GM12878 (cell line): ENCODE data around the gene RREB1. TPM values are rescaled to one million over a fixed set of nuclear protein-coding genes. Genes with fewer than 3 reads are reported as not detected.
A peak's percentile ranks its signal among the peaks of the same experiment; 100 is the strongest.

ENCODE experiments used
- ATAC-seq: fragments of 200-7000 bp; cut with Tn5 transposase; 3 replicates; pipeline ENCODE4 v1.9.1; 2020; ENCODE audit warnings: mild to moderate bottlenecking, moderate library complexity
- BruUV-seq: library from RNA; stranded (reverse); fragments of 400-500 nt; replicated peaks from 2 replicates; lab custom pipeline; 2021; lab: Mats Ljungman, UMichigan
- CTCF ChIA-PET: fragments of 300-600 bp; sonication (Branson Sonifier 250); formaldehyde crosslinking; extraction: SDS; loops from one replicate; lab custom pipeline; 2021; ENCODE audit warnings: inconsistent platforms; lab: Yijun Ruan, JAX
- POLR2A ChIA-PET: fragments of 350-600 bp; formaldehyde crosslinking; extraction: SDS; loops from one replicate; lab custom pipeline; 2021; ENCODE audit warnings: inconsistent platforms; lab: Charles Lee
- RAD21 ChIA-PET: fragments of 300-600 bp; sonication (Branson Sonifier 250); formaldehyde crosslinking; loops from one replicate; lab custom pipeline; 2023; ENCODE audit warnings: antibody characterized with exemption; ENCODE audit not compliant: unreplicated experiment; lab: Charles Lee
- SMC1A ChIA-PET: fragments of 300-600 bp; sonication (Branson Sonifier 250); formaldehyde crosslinking; loops from one replicate; lab custom pipeline; 2023; ENCODE audit not compliant: unreplicated experiment, uncharacterized antibody; lab: Charles Lee
- DNase-seq: peaks from one replicate; pipeline ENCODE4 v3.0.0-alpha.2; 2011; ENCODE audit warnings: low read depth, low spot score
- FAIRE-seq: peaks from 3 replicates; lab custom pipeline; 2011; peaks lifted over from hg19 to GRCh38; lab: Jason Lieb, UNC
- H2AFZ ChIP-seq: 2 replicates; pipeline ENCODE4 v1.6.0; 2011; ENCODE audit warnings: low read depth, low read length, control low read depth; ENCODE audit not compliant: control insufficient read depth
- H3K27ac ChIP-seq: 2 replicates; pipeline ENCODE4 v1.5.1; 2011; ENCODE audit warnings: control low read depth; ENCODE audit not compliant: control insufficient read depth, insufficient read depth
- H3K27me3 ChIP-seq, 2 experiments: replicated peaks in 1 of 2; 2 replicates each; pipeline versions ENCODE4 v1.6.0 to v1.6.1; 2011; ENCODE audit warnings: low read length in 1 of 2; ENCODE audit not compliant: control insufficient read depth in 2 of 2, insufficient read depth in 2 of 2
- H3K36me3 ChIP-seq, 2 experiments: 2 replicates each; pipeline ENCODE4 v1.5.1; 2011; ENCODE audit warnings: low read length in 1 of 2; ENCODE audit not compliant: control insufficient read depth in 2 of 2, insufficient read depth in 2 of 2
- H3K4me1 ChIP-seq: 2 replicates; pipeline ENCODE4 v1.6.1; 2011; ENCODE audit warnings: mild to moderate bottlenecking, low read length, moderate library complexity, mixed read lengths; ENCODE audit not compliant: control insufficient read depth, insufficient read depth
- H3K4me2 ChIP-seq: 2 replicates; pipeline ENCODE4 v1.6.0; 2011; ENCODE audit warnings: control low read depth; ENCODE audit not compliant: control insufficient read depth, insufficient read depth
- H3K4me3 ChIP-seq: fragments of 200-600 bp; sonication (generic); 2 replicates; pipeline ENCODE4 v1.5.1; 2016
- H3K79me2 ChIP-seq: 2 replicates; pipeline ENCODE4 v1.6.0; 2011; ENCODE audit warnings: low read length; ENCODE audit not compliant: control insufficient read depth, insufficient read depth
- H3K9ac ChIP-seq: 2 replicates; pipeline ENCODE4 v1.8.0; 2011; ENCODE audit warnings: low read length, control low read depth, mixed read lengths; ENCODE audit not compliant: control insufficient read depth, insufficient read depth
- H3K9me3 ChIP-seq: replicated peaks from 3 replicates; pipeline ENCODE4 v1.5.1; 2011; ENCODE audit warnings: mild to moderate bottlenecking, low read length; ENCODE audit not compliant: control insufficient read depth, insufficient read depth
- H4K20me1 ChIP-seq: 2 replicates; pipeline ENCODE4 v1.6.0; 2011; ENCODE audit not compliant: control insufficient read depth, insufficient read depth
- ATF3 ChIP-seq: IDR thresholded peaks from 2 replicates; pipeline ENCODE4 v1.6.1; 2011; ENCODE audit warnings: low read depth, mild to moderate bottlenecking, low read length, moderate library complexity, borderline replicate concordance; ENCODE audit errors: extremely low read depth
- CHD1 ChIP-seq: IDR thresholded peaks from 2 replicates; pipeline ENCODE4 v1.6.1; 2012; ENCODE audit warnings: low read depth, low read length, improper control_type of control experiment
- ESRRA ChIP-seq: IDR thresholded peaks from 2 replicates; pipeline ENCODE4 v1.6.1; 2012; ENCODE audit warnings: mild to moderate bottlenecking, low read length, improper control_type of control experiment
- LARP7 ChIP-seq: fragments of 450-650 bp; IDR thresholded peaks from 2 replicates; pipeline ENCODE4 v1.6.1; 2017; ENCODE audit warnings: mild to moderate bottlenecking
- MYB ChIP-seq: fragments of 150-350 bp; IDR thresholded peaks from 2 replicates; pipeline ENCODE4 v1.6.1; 2014; ENCODE audit warnings: mild to moderate bottlenecking, low read depth, low read length, borderline replicate concordance
- MYC ChIP-seq: IDR thresholded peaks from 2 replicates; pipeline ENCODE4 v1.6.1; 2011; ENCODE audit warnings: mild to moderate bottlenecking, low read length, moderate library complexity, inconsistent platforms; ENCODE audit not compliant: insufficient read depth, insufficient replicate concordance, insufficient read length, severe bottlenecking
- NFYB ChIP-seq: IDR thresholded peaks from 2 replicates; pipeline ENCODE4 v1.6.1; 2011; ENCODE audit warnings: low read depth, mild to moderate bottlenecking, low read length, improper control_type of control experiment, moderate library complexity; ENCODE audit not compliant: insufficient read depth
- RCOR1 ChIP-seq: conservative IDR thresholded peaks from 2 replicates; pipeline ENCODE4 v1.6.1; 2012; ENCODE audit warnings: low read depth, low read length, improper control_type of control experiment
- SIX5 ChIP-seq: IDR thresholded peaks from 2 replicates; pipeline ENCODE4 v1.6.1; 2011; ENCODE audit warnings: mild to moderate bottlenecking, low read depth, low read length, moderate library complexity; ENCODE audit not compliant: severe bottlenecking
- STAT3 ChIP-seq: IDR thresholded peaks from 2 replicates; pipeline ENCODE4 v1.6.1; 2011; ENCODE audit warnings: low read depth, low read length, improper control_type of control experiment
- USF1 ChIP-seq: IDR thresholded peaks from 2 replicates; pipeline ENCODE4 v1.6.1; 2011; ENCODE audit warnings: borderline replicate concordance, low read depth, mild to moderate bottlenecking, moderate library complexity, mixed read lengths, low read length; ENCODE audit not compliant: insufficient read depth; ENCODE audit errors: extremely low read length
- ZBTB4 ChIP-seq: fragments of 450-650 bp; formaldehyde crosslinking; IDR thresholded peaks from 2 replicates; pipeline ENCODE4 v1.4.0; 2022; ENCODE audit warnings: mild to moderate bottlenecking, moderate library complexity
- ZZZ3 ChIP-seq: IDR thresholded peaks from 2 replicates; pipeline ENCODE4 v1.6.1; 2011; ENCODE audit warnings: low read depth; ENCODE audit not compliant: control insufficient read depth, insufficient read length
- WGBS: methylation state at CpG from one replicate; pipeline ENCODE4 v1.1.6; 2016; ENCODE audit warnings: low lambda C conversion rate; ENCODE audit not compliant: insufficient replicate concordance, insufficient coverage; ENCODE audit errors: missing lambda C conversion rate; 5-methylcytosine and 5-hydroxymethylcytosine counted together
- in situ Hi-C: fragments of 300-500 bp; cut with MboI; formaldehyde crosslinking; loops from 9 replicates; pipeline ENCODE4 v1.14.3; 2018; ENCODE audit warnings: mixed read lengths
- intact Hi-C: fragments of 100-400 bp; cut with micrococcal nuclease; formaldehyde crosslinking; loops from one replicate; pipeline ENCODE4 v1.14.2; 2022; ENCODE audit not compliant: unreplicated experiment
- polyA plus RNA-seq, 11 experiments: library from polyadenylated mRNA; depleted of rRNA in 4 of 11; unstranded in 6 of 11; stranded (reverse) in 5 of 11; fragments of >200 nt; fragmentation: Nextera tagmentation in 4 of 11; fragmentation: Illumina TruSeq in 1 of 11; extraction: Ambion mirVana in 4 of 11; extraction: Trizol in 1 of 11; gene quantifications; 1 replicate in 1 of 11; 2 replicates in 10 of 11; pipeline versions ENCODE4 v1.2.1 to v1.2.3, GENCODE V29; 2011 to 2016; ENCODE audit warnings: inconsistent platforms in 2 of 11, missing spikeins in 2 of 11, low read depth in 1 of 11
- total RNA-seq, 4 experiments: library from RNA; depleted of rRNA in 3 of 4; stranded (reverse); fragments of >200 nt in 3 of 4; fragmentation: Illumina TruSeq in 1 of 4; extraction: Trizol in 1 of 4; gene quantifications; 2 replicates each; pipeline versions ENCODE4 v1.2.1 to v1.2.3, GENCODE V29; 2013 to 2021
- TF ChIP-seq, protein P1 (sequence below): fragments of 450-650 bp; IDR thresholded peaks from 2 replicates; pipeline ENCODE4 v1.6.1; 2017; ENCODE audit warnings: mild to moderate bottlenecking, moderate library complexity

RREB1 gene
- total and polyA plus RNA-seq, 10 of the 15 experiments (the other 5 are each of a cell fraction or from before 2014, with no cell fraction given): 1.9 to 30.3 (median 8.6) TPM

DNA sequence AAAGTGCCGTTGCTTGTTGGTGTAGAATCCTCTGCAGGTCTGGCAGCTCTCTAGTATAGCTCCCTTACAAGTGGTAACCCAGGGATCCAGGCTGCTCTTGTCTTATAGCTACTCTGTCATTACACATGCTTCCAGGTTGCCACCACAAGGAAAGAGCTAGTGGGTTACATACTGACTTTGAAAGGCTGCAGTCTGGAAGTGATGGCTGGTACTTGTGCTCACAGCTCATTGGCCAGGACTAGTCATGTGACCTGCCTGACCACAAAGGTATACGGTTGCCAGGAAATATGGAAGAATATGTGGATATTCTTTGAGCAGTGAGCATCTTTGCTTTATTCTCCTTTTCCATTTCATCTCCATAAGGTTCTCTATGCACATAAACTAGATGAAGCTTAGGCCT lies 46.0 kb downstream of the RREB1 start:
- H3K4me2 ChIP-seq: peak overlapping the region; percentile 99
- no peak overlapping the region for H2AFZ ChIP-seq
- no peaks in the 10 kb centered on the region for H4K20me1 ChIP-seq
- H3K79me2 ChIP-seq: peaks cover 89% of the 10 kb centered on the region
- ChIA-PET CTCF (interaction anchor here (0.8 to 8.2 kb wide), 9 partner anchors 11 to 469 kb away, joined by 3 to 63 read pairs (median 3); no protein-coding TSS in a partner anchor), POLR2A (interaction anchor here (0.9 to 5.8 kb wide), 9 partner anchors 8 to 44 kb away, joined by 3 to 63 read pairs (median 4); no protein-coding TSS in a partner anchor), SMC1A (interaction anchor here (0.6 to 8.4 kb wide), 17 partner anchors 11 to 367 kb away, joined by 3 to 256 read pairs (median 4); no protein-coding TSS in a partner anchor), RAD21 (interaction anchor here (1.0 to 6.2 kb wide), 14 partner anchors 9 to 470 kb away, joined by 3 to 87 read pairs (median 8); no protein-coding TSS in a partner anchor)
- in situ Hi-C loops (no loop called here), intact Hi-C loops (loop anchor here (1.0 to 10.0 kb wide), 4 partner anchors 16 to 469 kb away; partner anchors contain the start of gene RREB1)
- 43% methylated on average over 2 of the region's 2 CpGs for WGBS
- H3K4me1 ChIP-seq: peaks cover 76% of the 10 kb centered on the region
- H3K4me3 ChIP-seq: peak overlapping the region; percentile 16; the same call in 1 of the 2 replicates
- peak overlapping the region; percentile 93 for H3K27ac ChIP-seq
- FAIRE-seq (no peak), ATAC-seq (no peak), DNase-seq (no peak)
- no peaks in the 10 kb centered on the region for H3K27me3 ChIP-seq
- no TSS peak for BruUV-seq
- H3K9ac ChIP-seq: no peak overlapping the region; the same call in 1 of the 2 replicates
- peaks cover 0 to 2% of the 10 kb centered on the region in 2 experiments for H3K36me3 ChIP-seq
- no peaks in the 10 kb centered on the region for H3K9me3 ChIP-seq
- TF ChIP-seq SIX5 (no peak), LARP7 (no peak), ZBTB4 (0 out of 2 replicates have a peak, but pooled peaks have one; percentile 39), NFYB (peak; percentile 49; the same call in 1 of the 2 replicates), ATF3 (peak; percentile 33; the same call in 1 of the 2 replicates), CHD1 (no peak), RCOR1 (no peak), MYC (no peak), ESRRA (no peak), USF1 (peak; percentile 72), MYB (no peak), ZZZ3 (no peak), STAT3 (no peak)
- TF ChIP-seq, protein P1, sequence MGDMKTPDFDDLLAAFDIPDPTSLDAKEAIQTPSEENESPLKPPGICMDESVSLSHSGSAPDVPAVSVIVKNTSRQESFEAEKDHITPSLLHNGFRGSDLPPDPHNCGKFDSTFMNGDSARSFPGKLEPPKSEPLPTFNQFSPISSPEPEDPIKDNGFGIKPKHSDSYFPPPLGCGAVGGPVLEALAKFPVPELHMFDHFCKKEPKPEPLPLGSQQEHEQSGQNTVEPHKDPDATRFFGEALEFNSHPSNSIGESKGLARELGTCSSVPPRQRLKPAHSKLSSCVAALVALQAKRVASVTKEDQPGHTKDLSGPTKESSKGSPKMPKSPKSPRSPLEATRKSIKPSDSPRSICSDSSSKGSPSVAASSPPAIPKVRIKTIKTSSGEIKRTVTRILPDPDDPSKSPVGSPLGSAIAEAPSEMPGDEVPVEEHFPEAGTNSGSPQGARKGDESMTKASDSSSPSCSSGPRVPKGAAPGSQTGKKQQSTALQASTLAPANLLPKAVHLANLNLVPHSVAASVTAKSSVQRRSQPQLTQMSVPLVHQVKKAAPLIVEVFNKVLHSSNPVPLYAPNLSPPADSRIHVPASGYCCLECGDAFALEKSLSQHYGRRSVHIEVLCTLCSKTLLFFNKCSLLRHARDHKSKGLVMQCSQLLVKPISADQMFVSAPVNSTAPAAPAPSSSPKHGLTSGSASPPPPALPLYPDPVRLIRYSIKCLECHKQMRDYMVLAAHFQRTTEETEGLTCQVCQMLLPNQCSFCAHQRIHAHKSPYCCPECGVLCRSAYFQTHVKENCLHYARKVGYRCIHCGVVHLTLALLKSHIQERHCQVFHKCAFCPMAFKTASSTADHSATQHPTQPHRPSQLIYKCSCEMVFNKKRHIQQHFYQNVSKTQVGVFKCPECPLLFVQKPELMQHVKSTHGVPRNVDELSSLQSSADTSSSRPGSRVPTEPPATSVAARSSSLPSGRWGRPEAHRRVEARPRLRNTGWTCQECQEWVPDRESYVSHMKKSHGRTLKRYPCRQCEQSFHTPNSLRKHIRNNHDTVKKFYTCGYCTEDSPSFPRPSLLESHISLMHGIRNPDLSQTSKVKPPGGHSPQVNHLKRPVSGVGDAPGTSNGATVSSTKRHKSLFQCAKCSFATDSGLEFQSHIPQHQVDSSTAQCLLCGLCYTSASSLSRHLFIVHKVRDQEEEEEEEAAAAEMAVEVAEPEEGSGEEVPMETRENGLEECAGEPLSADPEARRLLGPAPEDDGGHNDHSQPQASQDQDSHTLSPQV: no peak
